HEK293 (cell line): ENCODE measurements around the gene CHRNA1.

ENCODE experiments used
- CTCF ChIA-PET: fragments of 350-600 bp; formaldehyde crosslinking; extraction: SDS; loops from one replicate; lab custom pipeline; 2021; ENCODE audit warnings: antibody characterized with exemption; lab: Yijun Ruan, JAX
- POLR2A ChIA-PET: fragments of 300-600 bp; formaldehyde crosslinking; extraction: SDS; loops from one replicate; lab custom pipeline; 2020; ENCODE audit warnings: antibody characterized with exemption, inconsistent platforms; lab: Yijun Ruan, JAX
- H3K27ac ChIP-seq: fragments of 200-500 bp; sonication (Bioruptor generic); 2 replicates; pipeline ENCODE4 v1.5.1; 2014; ENCODE audit warnings: low read depth, low read length, control low read depth, inconsistent platforms; ENCODE audit errors: extremely low read depth
- H3K36me3 ChIP-seq, 2 experiments: fragments of 200-500 bp in 1 of 2; sonication (Bioruptor generic) in 1 of 2; 1 replicate in 1 of 2; 2 replicates in 1 of 2; pipeline ENCODE4 v1.5.1; 2014 to 2017; ENCODE audit warnings: inconsistent platforms in 2 of 2, low read length in 2 of 2; ENCODE audit not compliant: control insufficient read depth in 2 of 2, insufficient read depth in 1 of 2
- H3K4me1 ChIP-seq: fragments of 200-500 bp; sonication (Bioruptor generic); 2 replicates; pipeline ENCODE4 v1.5.1; 2014; ENCODE audit warnings: mild to moderate bottlenecking, low read length, inconsistent platforms; ENCODE audit not compliant: control insufficient read depth, insufficient read depth
- H3K4me3 ChIP-seq: 2 replicates; pipeline ENCODE4 v1.5.1; 2011; ENCODE audit warnings: low read depth, mild to moderate bottlenecking, control low read depth, low read length, moderate library complexity
- H3K9me3 ChIP-seq: fragments of 200-500 bp; sonication (Bioruptor generic); 2 replicates; pipeline ENCODE4 v1.5.1; 2014; ENCODE audit warnings: low read depth, low read length, inconsistent platforms; ENCODE audit not compliant: control insufficient read depth, insufficient read depth
- BCL11B ChIP-seq: fragments of 450-650 bp; formaldehyde crosslinking; IDR thresholded peaks from 2 replicates; pipeline ENCODE4 v1.5.1; 2016; ENCODE audit warnings: low read depth, missing biosample characterization, missing genetic modification characterization
- GLIS2 ChIP-seq: fragments of 450-650 bp; formaldehyde crosslinking; IDR thresholded peaks from 2 replicates; pipeline ENCODE4 v1.5.1; 2016; ENCODE audit warnings: missing biosample characterization, missing genetic modification characterization
- HOXA7 ChIP-seq: sonication (generic); formaldehyde crosslinking; IDR thresholded peaks from 2 replicates; pipeline ENCODE4 v1.8.1; 2022; ENCODE audit warnings: missing genetic modification reagents, borderline replicate concordance
- SP3 ChIP-seq: fragments of 450-650 bp; formaldehyde crosslinking; IDR thresholded peaks from 2 replicates; pipeline ENCODE4 v1.5.1; 2016; ENCODE audit warnings: missing biosample characterization, missing genetic modification characterization
- TRIM28 ChIP-seq: IDR thresholded peaks from 2 replicates; pipeline ENCODE4 v1.6.1; 2011; ENCODE audit warnings: low read length, control low read depth, borderline replicate concordance
- ZFHX2 ChIP-seq: fragments of 450-650 bp; formaldehyde crosslinking; conservative IDR thresholded peaks from 2 replicates; pipeline ENCODE4 v1.5.1; 2016; ENCODE audit warnings: missing biosample characterization, missing genetic modification characterization
- ZFP3 ChIP-seq: fragments of 450-650 bp; formaldehyde crosslinking; IDR thresholded peaks from 2 replicates; pipeline ENCODE4 v1.5.1; 2016; ENCODE audit warnings: low read depth, missing biosample characterization, missing genetic modification characterization
- ZFP41 ChIP-seq: fragments of 450-650 bp; formaldehyde crosslinking; IDR thresholded peaks from 2 replicates; pipeline ENCODE4 v1.5.1; 2016; ENCODE audit warnings: missing biosample characterization, missing genetic modification characterization, borderline replicate concordance
- ZNF10 ChIP-seq: fragments of 450-650 bp; formaldehyde crosslinking; IDR thresholded peaks from 2 replicates; pipeline ENCODE4 v1.5.1; 2017; ENCODE audit warnings: missing biosample characterization, missing genetic modification characterization
- ZNF121 ChIP-seq: fragments of 450-650 bp; formaldehyde crosslinking; IDR thresholded peaks from 2 replicates; pipeline ENCODE4 v1.5.1; 2016; ENCODE audit warnings: missing biosample characterization, missing genetic modification characterization
- ZNF169 ChIP-seq: fragments of 450-650 bp; formaldehyde crosslinking; IDR thresholded peaks from 2 replicates; pipeline ENCODE4 v1.5.1; 2016; ENCODE audit warnings: missing biosample characterization, missing genetic modification characterization
- ZNF221 ChIP-seq: fragments of 450-650 bp; formaldehyde crosslinking; IDR thresholded peaks from 2 replicates; pipeline ENCODE4 v1.5.1; 2017; ENCODE audit warnings: missing biosample characterization, missing genetic modification characterization, borderline replicate concordance
- ZNF223 ChIP-seq: fragments of 450-650 bp; formaldehyde crosslinking; IDR thresholded peaks from 2 replicates; pipeline ENCODE4 v1.5.1; 2016; ENCODE audit warnings: missing biosample characterization, missing genetic modification characterization
- ZNF473 ChIP-seq: fragments of 450-650 bp; formaldehyde crosslinking; IDR thresholded peaks from 2 replicates; pipeline ENCODE4 v1.5.1; 2017; ENCODE audit warnings: missing biosample characterization, missing genetic modification characterization
- ZNF529 ChIP-seq: fragments of 450-650 bp; formaldehyde crosslinking; IDR thresholded peaks from 2 replicates; pipeline ENCODE4 v1.5.1; 2017; ENCODE audit warnings: missing genetic modification characterization, missing biosample characterization; ENCODE audit not compliant: insufficient replicate concordance
- ZNF530 ChIP-seq: fragments of 450-650 bp; formaldehyde crosslinking; IDR thresholded peaks from 2 replicates; pipeline ENCODE4 v1.5.1; 2016; ENCODE audit warnings: low read depth, missing biosample characterization, missing genetic modification characterization
- ZNF549 ChIP-seq: fragments of 450-650 bp; IDR thresholded peaks from 2 replicates; pipeline ENCODE4 v1.5.1; 2018; ENCODE audit warnings: missing biosample characterization, missing genetic modification characterization, mild to moderate bottlenecking, inconsistent platforms, moderate library complexity
- ZNF555 ChIP-seq: fragments of 450-650 bp; formaldehyde crosslinking; conservative IDR thresholded peaks from 2 replicates; pipeline ENCODE4 v1.5.1; 2017; ENCODE audit warnings: missing biosample characterization, mild to moderate bottlenecking, missing genetic modification characterization, inconsistent platforms
- ZNF571 ChIP-seq: fragments of 450-650 bp; formaldehyde crosslinking; IDR thresholded peaks from 2 replicates; pipeline ENCODE4 v1.5.0; 2017; ENCODE audit warnings: missing biosample characterization, missing genetic modification characterization
- ZNF677 ChIP-seq: fragments of 450-650 bp; IDR thresholded peaks from 2 replicates; pipeline ENCODE4 v1.5.0; 2018; ENCODE audit warnings: missing biosample characterization, mild to moderate bottlenecking, missing genetic modification characterization, moderate library complexity
- ZNF701 ChIP-seq: fragments of 450-650 bp; formaldehyde crosslinking; IDR thresholded peaks from 2 replicates; pipeline ENCODE4 v1.5.1; 2016; ENCODE audit warnings: missing biosample characterization, missing genetic modification characterization
- ZNF830 ChIP-seq: fragments of 450-650 bp; IDR thresholded peaks from 2 replicates; pipeline ENCODE4 v1.5.0; 2018; ENCODE audit warnings: missing biosample characterization, missing genetic modification characterization, low read depth, mild to moderate bottlenecking, moderate library complexity
- TF ChIP-seq, protein P1 (sequence below): fragments of 450-650 bp; IDR thresholded peaks from 2 replicates; pipeline ENCODE4 v1.5.1; 2018; ENCODE audit warnings: missing biosample characterization, mild to moderate bottlenecking, missing genetic modification characterization
- TF ChIP-seq, protein P2 (sequence below): fragments of 450-650 bp; formaldehyde crosslinking; IDR thresholded peaks from 2 replicates; pipeline ENCODE4 v1.5.1; 2016; ENCODE audit warnings: missing biosample characterization, missing genetic modification characterization
- TF ChIP-seq, protein P3 (sequence below): fragments of 450-650 bp; formaldehyde crosslinking; IDR thresholded peaks from 2 replicates; pipeline ENCODE4 v1.5.1; 2017; ENCODE audit warnings: missing biosample characterization, missing genetic modification characterization
- TF ChIP-seq, protein P4 (sequence below): fragments of 450-650 bp; formaldehyde crosslinking; IDR thresholded peaks from 2 replicates; pipeline ENCODE4 v1.5.1; 2016; ENCODE audit warnings: missing biosample characterization, missing genetic modification characterization

Gene CHRNA1

DNA sequence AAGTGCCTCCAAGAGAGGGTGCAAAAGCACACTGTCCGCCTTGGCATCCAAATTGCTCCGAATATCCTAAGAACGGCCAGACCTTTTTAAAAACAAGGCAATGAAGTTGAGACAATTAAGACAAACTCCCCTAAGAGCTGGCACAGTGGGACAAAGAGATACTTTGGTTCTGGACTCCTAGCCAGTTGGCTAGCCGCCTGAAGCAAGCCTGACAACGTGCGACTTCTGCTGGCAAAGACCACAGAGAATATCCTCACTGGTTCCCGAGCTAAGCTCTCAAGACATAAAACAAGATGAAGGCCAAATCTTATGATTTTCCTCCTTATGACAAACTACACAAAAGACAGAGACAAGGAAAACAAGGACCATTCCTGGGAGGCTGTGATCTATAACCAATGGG, 32.7 kb downstream of the CHRNA1 start:
- Histone ChIP-seq H3K27ac (no peak overlapping the region), H3K4me3 (no peak overlapping the region), H3K36me3 (no peaks in the 10 kb centered on the region), H3K9me3 (no peaks in the 10 kb centered on the region), H3K4me1 (no peaks in the 10 kb centered on the region)
- TF ChIP-seq ZNF169 (tag by site-specific recombination), result no peak
- no peak for TF ChIP-seq GLIS2 (tag by site-specific recombination)
- TF ChIP-seq, protein P1, sequence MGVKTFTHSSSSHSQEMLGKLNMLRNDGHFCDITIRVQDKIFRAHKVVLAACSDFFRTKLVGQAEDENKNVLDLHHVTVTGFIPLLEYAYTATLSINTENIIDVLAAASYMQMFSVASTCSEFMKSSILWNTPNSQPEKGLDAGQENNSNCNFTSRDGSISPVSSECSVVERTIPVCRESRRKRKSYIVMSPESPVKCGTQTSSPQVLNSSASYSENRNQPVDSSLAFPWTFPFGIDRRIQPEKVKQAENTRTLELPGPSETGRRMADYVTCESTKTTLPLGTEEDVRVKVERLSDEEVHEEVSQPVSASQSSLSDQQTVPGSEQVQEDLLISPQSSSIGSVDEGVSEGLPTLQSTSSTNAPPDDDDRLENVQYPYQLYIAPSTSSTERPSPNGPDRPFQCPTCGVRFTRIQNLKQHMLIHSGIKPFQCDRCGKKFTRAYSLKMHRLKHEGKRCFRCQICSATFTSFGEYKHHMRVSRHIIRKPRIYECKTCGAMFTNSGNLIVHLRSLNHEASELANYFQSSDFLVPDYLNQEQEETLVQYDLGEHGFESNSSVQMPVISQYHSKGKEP (tag by site-specific recombination), result no peak
- TF ChIP-seq ZNF121 (tag by site-specific recombination), result no peak
- TF ChIP-seq ZNF530 (tag by site-specific recombination), result no peak
- no peak for TF ChIP-seq ZNF473 (tag by site-specific recombination)
- no peak for TF ChIP-seq ZNF549 (tag by site-specific recombination)
- no peak for TF ChIP-seq ZNF555 (tag by site-specific recombination)
- no peak for TF ChIP-seq ZFP3 (tag by site-specific recombination)
- no peak for TF ChIP-seq ZNF830
- TF ChIP-seq ZFHX2 (tag by site-specific recombination), result no peak
- no peak for TF ChIP-seq SP3 (tag by site-specific recombination)
- TF ChIP-seq, protein P2, sequence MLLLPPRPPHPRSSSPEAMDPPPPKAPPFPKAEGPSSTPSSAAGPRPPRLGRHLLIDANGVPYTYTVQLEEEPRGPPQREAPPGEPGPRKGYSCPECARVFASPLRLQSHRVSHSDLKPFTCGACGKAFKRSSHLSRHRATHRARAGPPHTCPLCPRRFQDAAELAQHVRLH (tag by site-specific recombination), result no peak
- no peak for TF ChIP-seq ZNF223 (tag by site-specific recombination)
- no peak for TF ChIP-seq BCL11B (tag by site-specific recombination)
- ChIA-PET CTCF (interaction anchor here (1.1 to 1.4 kb wide), 2 partner anchors 33 to 38 kb away, joined by 3 to 5 read pairs; no protein-coding TSS in a partner anchor), POLR2A (no interaction called here)

DNA sequence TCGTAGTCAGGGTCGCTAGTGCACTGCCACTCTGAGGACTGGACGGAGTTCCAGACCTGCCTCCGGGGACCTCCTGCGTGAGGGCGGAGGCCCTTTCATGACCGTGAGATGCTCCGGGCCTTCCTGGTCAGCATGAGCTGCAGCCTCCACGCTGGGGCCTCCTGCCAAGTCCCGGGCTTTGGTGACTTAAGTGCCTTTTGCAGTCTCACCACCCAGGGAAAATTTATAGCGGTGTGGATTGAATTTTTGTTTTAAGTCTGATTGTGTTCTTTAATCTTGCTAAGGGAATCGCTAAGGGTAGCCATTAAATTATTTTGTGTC, 33.6 kb downstream of the CHRNA1 start:
- H3K4me3 ChIP-seq, result no peak overlapping the region
- no peaks in the 10 kb centered on the region for H3K36me3 ChIP-seq
- TF ChIP-seq HOXA7 (CRISPR knock-in tag), result no peak
- no peak for TF ChIP-seq ZNF529 (tag by site-specific recombination)
- TF ChIP-seq ZNF221 (tag by site-specific recombination), result no peak
- no peak for TF ChIP-seq ZNF701 (tag by site-specific recombination)
- no peak for TF ChIP-seq TRIM28
- no peak for TF ChIP-seq ZFP41 (tag by site-specific recombination)
- TF ChIP-seq, protein P3, sequence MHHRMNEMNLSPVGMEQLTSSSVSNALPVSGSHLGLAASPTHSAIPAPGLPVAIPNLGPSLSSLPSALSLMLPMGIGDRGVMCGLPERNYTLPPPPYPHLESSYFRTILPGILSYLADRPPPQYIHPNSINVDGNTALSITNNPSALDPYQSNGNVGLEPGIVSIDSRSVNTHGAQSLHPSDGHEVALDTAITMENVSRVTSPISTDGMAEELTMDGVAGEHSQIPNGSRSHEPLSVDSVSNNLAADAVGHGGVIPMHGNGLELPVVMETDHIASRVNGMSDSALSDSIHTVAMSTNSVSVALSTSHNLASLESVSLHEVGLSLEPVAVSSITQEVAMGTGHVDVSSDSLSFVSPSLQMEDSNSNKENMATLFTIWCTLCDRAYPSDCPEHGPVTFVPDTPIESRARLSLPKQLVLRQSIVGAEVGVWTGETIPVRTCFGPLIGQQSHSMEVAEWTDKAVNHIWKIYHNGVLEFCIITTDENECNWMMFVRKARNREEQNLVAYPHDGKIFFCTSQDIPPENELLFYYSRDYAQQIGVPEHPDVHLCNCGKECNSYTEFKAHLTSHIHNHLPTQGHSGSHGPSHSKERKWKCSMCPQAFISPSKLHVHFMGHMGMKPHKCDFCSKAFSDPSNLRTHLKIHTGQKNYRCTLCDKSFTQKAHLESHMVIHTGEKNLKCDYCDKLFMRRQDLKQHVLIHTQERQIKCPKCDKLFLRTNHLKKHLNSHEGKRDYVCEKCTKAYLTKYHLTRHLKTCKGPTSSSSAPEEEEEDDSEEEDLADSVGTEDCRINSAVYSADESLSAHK (tag by site-specific recombination), result no peak
- TF ChIP-seq ZNF677 (tag by site-specific recombination), result no peak
- no peak for TF ChIP-seq ZNF10 (tag by site-specific recombination)
- TF ChIP-seq, protein P4, sequence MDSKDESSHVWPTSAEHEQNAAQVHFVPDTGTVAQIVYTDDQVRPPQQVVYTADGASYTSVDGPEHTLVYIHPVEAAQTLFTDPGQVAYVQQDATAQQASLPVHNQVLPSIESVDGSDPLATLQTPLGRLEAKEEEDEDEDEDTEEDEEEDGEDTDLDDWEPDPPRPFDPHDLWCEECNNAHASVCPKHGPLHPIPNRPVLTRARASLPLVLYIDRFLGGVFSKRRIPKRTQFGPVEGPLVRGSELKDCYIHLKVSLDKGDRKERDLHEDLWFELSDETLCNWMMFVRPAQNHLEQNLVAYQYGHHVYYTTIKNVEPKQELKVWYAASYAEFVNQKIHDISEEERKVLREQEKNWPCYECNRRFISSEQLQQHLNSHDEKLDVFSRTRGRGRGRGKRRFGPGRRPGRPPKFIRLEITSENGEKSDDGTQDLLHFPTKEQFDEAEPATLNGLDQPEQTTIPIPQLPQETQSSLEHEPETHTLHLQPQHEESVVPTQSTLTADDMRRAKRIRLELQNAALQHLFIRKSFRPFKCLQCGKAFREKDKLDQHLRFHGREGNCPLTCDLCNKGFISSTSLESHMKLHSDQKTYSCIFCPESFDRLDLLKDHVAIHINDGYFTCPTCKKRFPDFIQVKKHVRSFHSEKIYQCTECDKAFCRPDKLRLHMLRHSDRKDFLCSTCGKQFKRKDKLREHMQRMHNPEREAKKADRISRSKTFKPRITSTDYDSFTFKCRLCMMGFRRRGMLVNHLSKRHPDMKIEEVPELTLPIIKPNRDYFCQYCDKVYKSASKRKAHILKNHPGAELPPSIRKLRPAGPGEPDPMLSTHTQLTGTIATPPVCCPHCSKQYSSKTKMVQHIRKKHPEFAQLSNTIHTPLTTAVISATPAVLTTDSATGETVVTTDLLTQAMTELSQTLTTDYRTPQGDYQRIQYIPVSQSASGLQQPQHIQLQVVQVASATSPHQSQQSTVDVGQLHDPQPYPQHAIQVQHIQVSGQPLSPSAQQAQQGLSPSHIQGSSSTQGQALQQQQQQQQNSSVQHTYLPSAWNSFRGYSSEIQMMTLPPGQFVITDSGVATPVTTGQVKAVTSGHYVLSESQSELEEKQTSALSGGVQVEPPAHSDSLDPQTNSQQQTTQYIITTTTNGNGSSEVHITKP (tag by site-specific recombination), result no peak
- TF ChIP-seq ZNF571, result no peak
- ChIA-PET CTCF (interaction anchor here (0.9 to 1.4 kb wide), 3 partner anchors 32 to 333 kb away, joined by 3 to 5 read pairs (median 3); no protein-coding TSS in a partner anchor), POLR2A (interaction anchor here (0.7 kb wide), 1 partner anchor 16 kb away, joined by 3 read pairs; no protein-coding TSS in a partner anchor)
- no peaks in the 10 kb centered on the region for H3K4me1 ChIP-seq
- H3K27ac ChIP-seq, result no peak overlapping the region
- H3K9me3 ChIP-seq, result no peaks in the 10 kb centered on the region
